IPS-11a (cell line): ENCODE results near the gene SLC27A5.
"Not testable (repeated sequence)": the region's sequence is repeated elsewhere in the genome, so short reads cannot be mapped to it uniquely, and the experiment has no call there.

Experiments
- H3K4me3 ChIP-seq: one replicate; pipeline ENCODE4 v1.5.1; 2013; ENCODE audit warnings: low read depth, low read length, control low read depth

The SLC27A5 gene

GRCh38 chr19:58529405-58529804 is 17.6 kb upstream of the SLC27A5 start:
- no peak overlapping the region for H3K4me3 ChIP-seq

GRCh38 chr19:58522709-58523108 is 10.9 kb upstream of the SLC27A5 start:
- H3K4me3 ChIP-seq: no peak overlapping the region

GRCh38 chr19:58521651-58522050 is 9.9 kb upstream of the SLC27A5 start:
- H3K4me3 ChIP-seq: no peak overlapping the region

GRCh38 chr19:58520257-58520599 is 8.4 kb upstream of the SLC27A5 start:
- peak overlapping the region; percentile 85 for H3K4me3 ChIP-seq

- peak within 1 kb of the TSS; percentile 85 for H3K4me3 ChIP-seq
These were observed 7.8 kb upstream of the SLC27A5 start, which contains the start of gene ZBTB45 for GRCh38 chr19:58519355-58520256. Gene ZBTB45, minus strand, starts transcription at chr19:58519810. Its CDS starts 2,137 bp downstream, at chr19:58517673.

GRCh38 chr19:58519087-58519354 is 7.2 kb upstream of the SLC27A5 start:
- peak overlapping the region; percentile 85 for H3K4me3 ChIP-seq

- peak overlapping the region; percentile 85 for H3K4me3 ChIP-seq
These were observed 6.7 kb upstream of the SLC27A5 start for GRCh38 chr19:58518256-58519086.

- no peak overlapping the region for H3K4me3 ChIP-seq
These were observed 5.4 kb upstream of the SLC27A5 start for GRCh38 chr19:58516964-58517833.

- H3K4me3 ChIP-seq: no peak overlapping the region
These were observed 4.5 kb upstream of the SLC27A5 start for GRCh38 chr19:58516246-58516836.

- no peak overlapping the region for H3K4me3 ChIP-seq
These were observed 3.5 kb upstream of the SLC27A5 start for GRCh38 chr19:58515259-58515658.

GRCh38 chr19:58514564-58515022 is 2.8 kb upstream of the SLC27A5 start:
- peak overlapping the region; percentile 63 for H3K4me3 ChIP-seq

- peak overlapping the region; percentile 63 for H3K4me3 ChIP-seq
These were observed 2.1 kb upstream of the SLC27A5 start for GRCh38 chr19:58513694-58514563.

GRCh38 chr19:58513213-58513693 is 1.5 kb upstream of the SLC27A5 start:
- H3K4me3 ChIP-seq: no peak overlapping the region

- H3K4me3 ChIP-seq: no peak overlapping the region
These were observed 1.5 kb downstream of the SLC27A5 start for GRCh38 chr19:58510084-58510862.

GRCh38 chr19:58509731-58510083 is 2.1 kb downstream of the SLC27A5 start:
- no peak overlapping the region for H3K4me3 ChIP-seq

GRCh38 chr19:58507602-58508223 is 4.1 kb downstream of the SLC27A5 start:
- not testable (repeated sequence) for H3K4me3 ChIP-seq

- H3K4me3 ChIP-seq: peak overlapping the region; percentile 58
These were observed 11.6 kb downstream of the SLC27A5 start for GRCh38 chr19:58500242-58500641.
